ENCODE data around the gene ADAD1. TPM values are rescaled to one million over a fixed set of nuclear protein-coding genes. Genes with fewer than 3 reads are reported as not detected.

Gene ADAD1
- not detected for total RNA-seq

GRCh38 chr4:122378711-122379110, at the start of gene ADAD1:
ADAD1 (plus strand) TSS chr4:122379011; CDS start chr4:122380070, 1,059 bp downstream.
- TF ChIP-seq CTCF (IDR thresholded peaks at IDR 0.05), result no peak
- no peak for DNase-seq (ENCODE audit: low spot score)
- H3K36me3 ChIP-seq, result no peaks in the 10 kb centered on the region
- no peaks in the 10 kb centered on the region for H3K9me3 ChIP-seq
- no peaks in the 10 kb centered on the region for H3K4me1 ChIP-seq
- no peak within 1 kb of the TSS for H3K4me3 ChIP-seq
- no peaks in the 10 kb centered on the region for H3K27me3 ChIP-seq
- no peak within 1 kb of the TSS for H3K27ac ChIP-seq

DNA sequence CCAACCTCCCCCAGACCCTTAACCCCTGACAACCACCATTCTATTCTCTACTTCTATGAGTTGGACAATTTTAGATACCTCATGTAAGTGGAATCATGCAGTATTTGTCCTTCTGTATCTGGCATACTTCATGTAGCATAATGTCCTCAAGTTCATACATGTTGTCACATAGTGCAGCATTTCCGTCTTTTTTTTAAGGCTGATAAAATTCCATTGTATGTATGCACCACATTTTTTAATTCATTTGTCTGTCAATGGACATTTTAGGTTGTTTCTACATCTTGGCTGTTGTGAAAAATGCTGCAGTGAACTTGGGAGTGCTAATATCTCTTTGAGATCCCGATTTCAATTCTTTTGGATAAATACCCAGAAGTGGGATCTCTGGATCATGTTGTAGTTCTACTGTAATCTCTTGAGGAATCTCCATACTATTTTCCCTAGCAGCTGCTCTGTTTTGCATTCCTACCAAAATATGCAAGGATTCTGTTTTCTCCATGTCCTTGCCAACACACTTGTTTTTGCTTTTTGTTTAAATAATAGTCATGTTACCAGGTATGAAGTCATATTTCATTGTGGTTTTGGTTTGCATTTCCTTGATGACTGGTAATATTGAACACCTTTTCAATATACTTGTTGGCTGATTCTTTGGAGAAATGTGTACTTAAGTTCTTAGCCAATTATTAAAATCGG, 48.8 kb upstream of the ADAD1 start:
- no peak for DNase-seq (ENCODE audit: low spot score)
- Histone ChIP-seq H3K4me1 (no peaks in the 10 kb centered on the region), H3K27ac (no peak overlapping the region), H3K9me3 (no peaks in the 10 kb centered on the region), H3K36me3 (peaks cover 22% of the 10 kb centered on the region), H3K4me3 (no peak overlapping the region), H3K27me3 (no peaks in the 10 kb centered on the region)
- no peak for TF ChIP-seq CTCF (IDR thresholded peaks at IDR 0.05)

- H3K27ac ChIP-seq, result no peak overlapping the region
- TF ChIP-seq CTCF (IDR thresholded peaks at IDR 0.05), result no peak
- peaks cover 33% of the 10 kb centered on the region for H3K36me3 ChIP-seq
- H3K4me3 ChIP-seq, result no peak overlapping the region
- no peaks in the 10 kb centered on the region for H3K27me3 ChIP-seq
- no peaks in the 10 kb centered on the region for H3K9me3 ChIP-seq
- DNase-seq (ENCODE audit: low spot score), result no peak
- no peaks in the 10 kb centered on the region for H3K4me1 ChIP-seq
Observed at GRCh38 chr4:122331195-122331594, 47.6 kb upstream of the ADAD1 start.

GRCh38 chr4:122334828-122335227, 44.0 kb upstream of the ADAD1 start:
- no peak overlapping the region for H3K27ac ChIP-seq
- H3K4me3 ChIP-seq, result no peak overlapping the region
- H3K36me3 ChIP-seq, result peaks cover 45% of the 10 kb centered on the region
- no peaks in the 10 kb centered on the region for H3K4me1 ChIP-seq
- no peaks in the 10 kb centered on the region for H3K27me3 ChIP-seq
- H3K9me3 ChIP-seq, result no peaks in the 10 kb centered on the region
- DNase-seq (ENCODE audit: low spot score), result no peak
- no peak for TF ChIP-seq CTCF (IDR thresholded peaks at IDR 0.05)

- H3K4me3 ChIP-seq, result no peak overlapping the region
- H3K27me3 ChIP-seq, result no peaks in the 10 kb centered on the region
- no peak for TF ChIP-seq CTCF (IDR thresholded peaks at IDR 0.05)
- DNase-seq (ENCODE audit: low spot score), result no peak
- H3K4me1 ChIP-seq, result no peaks in the 10 kb centered on the region
- H3K36me3 ChIP-seq, result peaks cover 12% of the 10 kb centered on the region
- no peak overlapping the region for H3K27ac ChIP-seq
- H3K9me3 ChIP-seq, result no peaks in the 10 kb centered on the region
Observed at GRCh38 chr4:122341886-122342285, 36.9 kb upstream of the ADAD1 start.

DNA sequence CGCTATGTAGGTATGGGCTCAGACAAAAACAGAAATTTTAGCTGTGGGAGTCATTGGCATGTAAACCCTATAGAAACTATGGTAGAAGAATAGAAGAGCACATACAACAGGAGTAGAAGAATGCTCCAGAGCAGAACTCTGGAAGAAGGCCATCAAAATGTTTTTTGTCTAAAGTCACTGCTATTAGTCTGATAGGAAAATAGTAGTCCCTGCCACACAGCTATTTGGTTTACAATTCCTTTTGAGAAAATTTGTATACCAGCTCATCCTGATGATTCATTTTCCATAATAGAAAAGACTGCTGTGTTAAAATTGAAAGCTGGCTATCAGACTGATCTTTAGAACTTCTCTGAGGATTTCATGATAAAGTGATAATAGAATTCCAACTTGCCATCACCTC, 32.8 kb upstream of the ADAD1 start:
- H3K4me3 ChIP-seq, result no peak overlapping the region
- TF ChIP-seq CTCF (IDR thresholded peaks at IDR 0.05), result no peak
- no peaks in the 10 kb centered on the region for H3K27me3 ChIP-seq
- H3K4me1 ChIP-seq, result no peaks in the 10 kb centered on the region
- H3K36me3 ChIP-seq, result peaks cover 29% of the 10 kb centered on the region
- H3K9me3 ChIP-seq, result no peaks in the 10 kb centered on the region
- no peak for DNase-seq (ENCODE audit: low spot score)
- no peak overlapping the region for H3K27ac ChIP-seq
